ENCODE results near the gene JUP. TPM values are rescaled to one million over a fixed set of nuclear protein-coding genes. Genes with fewer than 3 reads are reported as not detected.

JUP gene
- total and polyA plus RNA-seq, 2 of the 13 experiments (the other 11 are each of a cell fraction or from before 2014, with no cell fraction given) = 12.1 to 20.6 TPM

- no peak for TF ChIP-seq HMGA1 (CRISPR knock-in tag; conservative IDR thresholded peaks at IDR 0.05)
- TF ChIP-seq ZNF619 (CRISPR knock-in tag; IDR thresholded peaks at IDR 0.05) = no peak
- TF ChIP-seq GFI1 (CRISPR knock-in tag; IDR thresholded peaks at IDR 0.05; ENCODE audit: borderline replicate concordance) = peak; percentile 90
- TF ChIP-seq NR2C2 (CRISPR knock-in tag; IDR thresholded peaks at IDR 0.05; ENCODE audit: borderline replicate concordance) = peak; percentile 95
- TF ChIP-seq ZNF670 (CRISPR knock-in tag; IDR thresholded peaks at IDR 0.05; ENCODE audit: borderline replicate concordance) = 0 out of 2 replicates have a peak, but pooled peaks have one; percentile 60
- TF ChIP-seq ZSCAN12 (CRISPR knock-in tag; IDR thresholded peaks at IDR 0.05) = no peak
- TF ChIP-seq KLF11 (CRISPR knock-in tag; IDR thresholded peaks at IDR 0.05) = peak; percentile 71; the same call in 1 of the 2 replicates
- TF ChIP-seq CHD4 (IDR thresholded peaks at IDR 0.05; ENCODE audit: borderline replicate concordance, low read length) = no peak
- TF ChIP-seq BHLHE40 (IDR thresholded peaks at IDR 0.05; ENCODE audit: low read length) = no peak; the same call in 1 of the 2 replicates
- TF ChIP-seq MXD1 (CRISPR knock-in tag; IDR thresholded peaks at IDR 0.05) = peak; percentile 79
- no peak for TF ChIP-seq ISL2 (CRISPR knock-in tag; IDR thresholded peaks at IDR 0.05)
- TF ChIP-seq ELK4 (CRISPR knock-in tag; IDR thresholded peaks at IDR 0.05; ENCODE audit: borderline replicate concordance) = no peak
- TF ChIP-seq HES4 (CRISPR knock-in tag; IDR thresholded peaks at IDR 0.05; ENCODE audit: borderline replicate concordance) = peak; percentile 30; the same call in 1 of the 2 replicates
- TF ChIP-seq NCOA1 (CRISPR knock-in tag; IDR thresholded peaks at IDR 0.05) = no peak; the same call in 1 of the 2 replicates
- TF ChIP-seq E2F5 (CRISPR knock-in tag; conservative IDR thresholded peaks at IDR 0.05) = no peak
- TF ChIP-seq ZNF788 (CRISPR knock-in tag; IDR thresholded peaks at IDR 0.05; ENCODE audit: borderline replicate concordance) = peak; percentile 83; the same call in 1 of the 2 replicates
- TF ChIP-seq HOXA9 (CRISPR knock-in tag; IDR thresholded peaks at IDR 0.05; ENCODE audit: borderline replicate concordance) = no peak
- peak; percentile 78; the same call in 1 of the 2 replicates for TF ChIP-seq ZNF782 (CRISPR knock-in tag; IDR thresholded peaks at IDR 0.05; ENCODE audit: borderline replicate concordance)
- no peak for TF ChIP-seq PAF1 (CRISPR knock-in tag; IDR thresholded peaks at IDR 0.05)
- TF ChIP-seq EZH2 (conservative IDR thresholded peaks at IDR 0.05; ENCODE audit: low read depth, low read length) = no peak
- TF ChIP-seq ZNF136 (CRISPR knock-in tag; IDR thresholded peaks at IDR 0.05; ENCODE audit: low read depth) = peak; percentile 94
- TF ChIP-seq SYNCRIP (IDR thresholded peaks at IDR 0.05; ENCODE audit: insufficient read depth, low read depth, low read length) = no peak
- no peak for TF ChIP-seq MXD3 (CRISPR knock-in tag; IDR thresholded peaks at IDR 0.05)
- TF ChIP-seq ARNT (IDR thresholded peaks at IDR 0.05) = no peak
Observed at GRCh38 chr17:41772586-41773189, 13.8 kb downstream of the JUP start (continued).
